ENCODE measurements around the gene GPR137C.

- TF ChIP-seq CTCF (IDR thresholded peaks at IDR 0.05; ENCODE audit: poor library complexity) (no peak), EZH2 (IDR thresholded peaks at IDR 0.05; ENCODE audit: borderline replicate concordance) (no peak), EZH2phosphoT487 (IDR thresholded peaks at IDR 0.05; ENCODE audit: low read depth, severe bottlenecking, unreplicated experiment) (no peak)
Observed at GRCh38 chr14:52547027-52547426, 5.6 kb upstream of the GPR137C start.

Measured in hepatocyte (in vitro differentiated cells).